ENCODE measurements around the gene CYGB. TPM values are rescaled to one million over a fixed set of nuclear protein-coding genes. Genes with fewer than 3 reads are reported as not detected.

The CYGB gene
- total and polyA plus RNA-seq, 9 of the 15 experiments (the other 6 are each of a cell fraction or from before 2014, with no cell fraction given) = 0.08 to 0.95 (median 0.18) TPM; not detected in 5

GRCh38 chr17:76556765-76557367, 19.4 kb upstream of the CYGB start (continued):
- TF ChIP-seq MYNN (IDR thresholded peaks at IDR 0.05) (no peak), MYNN (CRISPR knock-in tag; IDR thresholded peaks at IDR 0.05) (no peak), POLR2G (IDR thresholded peaks at IDR 0.05; ENCODE audit: low read depth, low read length) (no peak), KLF10 (CRISPR knock-in tag; IDR thresholded peaks at IDR 0.05) (no peak), ZNF263 (CRISPR knock-in tag; IDR thresholded peaks at IDR 0.05; ENCODE audit: borderline replicate concordance) (no peak), ELF1 (tag; IDR thresholded peaks at IDR 0.05) (no peak), SMARCA5 (IDR thresholded peaks at IDR 0.05) (no peak), TAF7 (tag; IDR thresholded peaks at IDR 0.05) (no peak), ZNF785 (CRISPR knock-in tag; IDR thresholded peaks at IDR 0.05) (no peak), ZNF766 (CRISPR knock-in tag; conservative IDR thresholded peaks at IDR 0.05) (no peak), ZBTB11 (CRISPR knock-in tag; IDR thresholded peaks at IDR 0.05) (0 out of 6 replicates have a peak, but pooled peaks of 1 of the 3 experiments have one; percentile 13), ADNP (tag; IDR thresholded peaks at IDR 0.05) (0 out of 2 replicates have a peak, but pooled peaks have one; percentile 39), SOX6 (IDR thresholded peaks at IDR 0.05) (0 out of 2 replicates have a peak, but pooled peaks have one; percentile 6), STAT5A (IDR thresholded peaks at IDR 0.05; ENCODE audit: borderline replicate concordance, low read length) (no peak), ZNF347 (CRISPR knock-in tag; IDR thresholded peaks at IDR 0.05; ENCODE audit: low read depth) (no peak), CBX1 (IDR thresholded peaks at IDR 0.05; ENCODE audit: low read depth) (no peak), KDM4B (IDR thresholded peaks at IDR 0.05; ENCODE audit: borderline replicate concordance in 2 of 2, low read depth in 1 of 2) (no peak)
- TF ChIP-seq, protein P1, sequence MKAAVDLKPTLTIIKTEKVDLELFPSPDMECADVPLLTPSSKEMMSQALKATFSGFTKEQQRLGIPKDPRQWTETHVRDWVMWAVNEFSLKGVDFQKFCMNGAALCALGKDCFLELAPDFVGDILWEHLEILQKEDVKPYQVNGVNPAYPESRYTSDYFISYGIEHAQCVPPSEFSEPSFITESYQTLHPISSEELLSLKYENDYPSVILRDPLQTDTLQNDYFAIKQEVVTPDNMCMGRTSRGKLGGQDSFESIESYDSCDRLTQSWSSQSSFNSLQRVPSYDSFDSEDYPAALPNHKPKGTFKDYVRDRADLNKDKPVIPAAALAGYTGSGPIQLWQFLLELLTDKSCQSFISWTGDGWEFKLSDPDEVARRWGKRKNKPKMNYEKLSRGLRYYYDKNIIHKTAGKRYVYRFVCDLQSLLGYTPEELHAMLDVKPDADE (conservative IDR thresholded peaks at IDR 0.05; ENCODE audit: control insufficient read depth, low read depth, low read length) = 0 out of 2 replicates have a peak, but pooled peaks have one; percentile 18
- TF ChIP-seq, protein P2, sequence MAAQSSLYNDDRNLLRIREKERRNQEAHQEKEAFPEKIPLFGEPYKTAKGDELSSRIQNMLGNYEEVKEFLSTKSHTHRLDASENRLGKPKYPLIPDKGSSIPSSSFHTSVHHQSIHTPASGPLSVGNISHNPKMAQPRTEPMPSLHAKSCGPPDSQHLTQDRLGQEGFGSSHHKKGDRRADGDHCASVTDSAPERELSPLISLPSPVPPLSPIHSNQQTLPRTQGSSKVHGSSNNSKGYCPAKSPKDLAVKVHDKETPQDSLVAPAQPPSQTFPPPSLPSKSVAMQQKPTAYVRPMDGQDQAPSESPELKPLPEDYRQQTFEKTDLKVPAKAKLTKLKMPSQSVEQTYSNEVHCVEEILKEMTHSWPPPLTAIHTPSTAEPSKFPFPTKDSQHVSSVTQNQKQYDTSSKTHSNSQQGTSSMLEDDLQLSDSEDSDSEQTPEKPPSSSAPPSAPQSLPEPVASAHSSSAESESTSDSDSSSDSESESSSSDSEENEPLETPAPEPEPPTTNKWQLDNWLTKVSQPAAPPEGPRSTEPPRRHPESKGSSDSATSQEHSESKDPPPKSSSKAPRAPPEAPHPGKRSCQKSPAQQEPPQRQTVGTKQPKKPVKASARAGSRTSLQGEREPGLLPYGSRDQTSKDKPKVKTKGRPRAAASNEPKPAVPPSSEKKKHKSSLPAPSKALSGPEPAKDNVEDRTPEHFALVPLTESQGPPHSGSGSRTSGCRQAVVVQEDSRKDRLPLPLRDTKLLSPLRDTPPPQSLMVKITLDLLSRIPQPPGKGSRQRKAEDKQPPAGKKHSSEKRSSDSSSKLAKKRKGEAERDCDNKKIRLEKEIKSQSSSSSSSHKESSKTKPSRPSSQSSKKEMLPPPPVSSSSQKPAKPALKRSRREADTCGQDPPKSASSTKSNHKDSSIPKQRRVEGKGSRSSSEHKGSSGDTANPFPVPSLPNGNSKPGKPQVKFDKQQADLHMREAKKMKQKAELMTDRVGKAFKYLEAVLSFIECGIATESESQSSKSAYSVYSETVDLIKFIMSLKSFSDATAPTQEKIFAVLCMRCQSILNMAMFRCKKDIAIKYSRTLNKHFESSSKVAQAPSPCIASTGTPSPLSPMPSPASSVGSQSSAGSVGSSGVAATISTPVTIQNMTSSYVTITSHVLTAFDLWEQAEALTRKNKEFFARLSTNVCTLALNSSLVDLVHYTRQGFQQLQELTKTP (IDR thresholded peaks at IDR 0.05; ENCODE audit: low read depth in 1 of 2, partially characterized antibody in 2 of 2) = peak in 1 of 2 experiments; percentile 27

Data from K562 (cell line).